Panc1 (cell line): ENCODE data around the gene TMC8.

ENCODE experiments used
- POLR2AphosphoS5 ChIP-seq: IDR thresholded peaks from 2 replicates; pipeline ENCODE4 v1.6.1; 2012; ENCODE audit warnings: mild to moderate bottlenecking, low read depth, low read length, moderate library complexity
- TCF7L2 ChIP-seq: IDR thresholded peaks from 2 replicates; pipeline ENCODE4 v1.6.1; 2011; ENCODE audit warnings: mild to moderate bottlenecking, low read depth, low read length, inconsistent platforms
- TF ChIP-seq, protein P1 (sequence below): fragments of 450-650 bp; IDR thresholded peaks from 2 replicates; pipeline ENCODE4 v1.5.1; 2017; ENCODE audit warnings: mild to moderate bottlenecking
- TF ChIP-seq, protein P2 (sequence below), 2 experiments: IDR thresholded peaks; 2 replicates each; pipeline ENCODE4 v1.6.1; 2011 to 2012; ENCODE audit warnings: low read depth in 2 of 2, control low read depth in 1 of 2, low read length in 1 of 2, mild to moderate bottlenecking in 1 of 2, moderate library complexity in 1 of 2; ENCODE audit not compliant: insufficient read depth in 1 of 2

DNA sequence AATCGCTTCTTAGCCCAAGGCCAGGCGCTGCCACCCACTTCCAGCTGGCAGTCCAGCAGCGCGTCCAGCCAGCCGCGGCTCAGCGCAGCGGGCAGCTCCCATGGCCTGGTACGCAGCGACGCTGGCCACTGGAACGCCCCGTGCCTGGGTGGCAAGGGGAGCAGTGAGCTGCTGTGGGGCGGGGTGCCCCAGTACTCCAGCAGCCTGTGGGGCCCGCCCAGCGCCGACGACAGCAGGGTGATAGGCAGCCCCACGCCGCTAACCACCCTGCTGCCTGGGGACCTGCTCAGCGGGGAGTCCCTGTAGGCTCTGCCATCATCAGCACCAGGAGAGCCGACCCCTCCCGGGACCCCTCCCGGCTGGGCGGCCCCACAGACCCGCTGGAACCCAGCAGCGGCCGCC, 26.0 kb upstream of the TMC8 start:
- TF ChIP-seq, protein P1, sequence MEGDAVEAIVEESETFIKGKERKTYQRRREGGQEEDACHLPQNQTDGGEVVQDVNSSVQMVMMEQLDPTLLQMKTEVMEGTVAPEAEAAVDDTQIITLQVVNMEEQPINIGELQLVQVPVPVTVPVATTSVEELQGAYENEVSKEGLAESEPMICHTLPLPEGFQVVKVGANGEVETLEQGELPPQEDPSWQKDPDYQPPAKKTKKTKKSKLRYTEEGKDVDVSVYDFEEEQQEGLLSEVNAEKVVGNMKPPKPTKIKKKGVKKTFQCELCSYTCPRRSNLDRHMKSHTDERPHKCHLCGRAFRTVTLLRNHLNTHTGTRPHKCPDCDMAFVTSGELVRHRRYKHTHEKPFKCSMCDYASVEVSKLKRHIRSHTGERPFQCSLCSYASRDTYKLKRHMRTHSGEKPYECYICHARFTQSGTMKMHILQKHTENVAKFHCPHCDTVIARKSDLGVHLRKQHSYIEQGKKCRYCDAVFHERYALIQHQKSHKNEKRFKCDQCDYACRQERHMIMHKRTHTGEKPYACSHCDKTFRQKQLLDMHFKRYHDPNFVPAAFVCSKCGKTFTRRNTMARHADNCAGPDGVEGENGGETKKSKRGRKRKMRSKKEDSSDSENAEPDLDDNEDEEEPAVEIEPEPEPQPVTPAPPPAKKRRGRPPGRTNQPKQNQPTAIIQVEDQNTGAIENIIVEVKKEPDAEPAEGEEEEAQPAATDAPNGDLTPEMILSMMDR, result no peak
- no peak for TF ChIP-seq POLR2AphosphoS5
- no peak for TF ChIP-seq TCF7L2
- TF ChIP-seq, protein P2, sequence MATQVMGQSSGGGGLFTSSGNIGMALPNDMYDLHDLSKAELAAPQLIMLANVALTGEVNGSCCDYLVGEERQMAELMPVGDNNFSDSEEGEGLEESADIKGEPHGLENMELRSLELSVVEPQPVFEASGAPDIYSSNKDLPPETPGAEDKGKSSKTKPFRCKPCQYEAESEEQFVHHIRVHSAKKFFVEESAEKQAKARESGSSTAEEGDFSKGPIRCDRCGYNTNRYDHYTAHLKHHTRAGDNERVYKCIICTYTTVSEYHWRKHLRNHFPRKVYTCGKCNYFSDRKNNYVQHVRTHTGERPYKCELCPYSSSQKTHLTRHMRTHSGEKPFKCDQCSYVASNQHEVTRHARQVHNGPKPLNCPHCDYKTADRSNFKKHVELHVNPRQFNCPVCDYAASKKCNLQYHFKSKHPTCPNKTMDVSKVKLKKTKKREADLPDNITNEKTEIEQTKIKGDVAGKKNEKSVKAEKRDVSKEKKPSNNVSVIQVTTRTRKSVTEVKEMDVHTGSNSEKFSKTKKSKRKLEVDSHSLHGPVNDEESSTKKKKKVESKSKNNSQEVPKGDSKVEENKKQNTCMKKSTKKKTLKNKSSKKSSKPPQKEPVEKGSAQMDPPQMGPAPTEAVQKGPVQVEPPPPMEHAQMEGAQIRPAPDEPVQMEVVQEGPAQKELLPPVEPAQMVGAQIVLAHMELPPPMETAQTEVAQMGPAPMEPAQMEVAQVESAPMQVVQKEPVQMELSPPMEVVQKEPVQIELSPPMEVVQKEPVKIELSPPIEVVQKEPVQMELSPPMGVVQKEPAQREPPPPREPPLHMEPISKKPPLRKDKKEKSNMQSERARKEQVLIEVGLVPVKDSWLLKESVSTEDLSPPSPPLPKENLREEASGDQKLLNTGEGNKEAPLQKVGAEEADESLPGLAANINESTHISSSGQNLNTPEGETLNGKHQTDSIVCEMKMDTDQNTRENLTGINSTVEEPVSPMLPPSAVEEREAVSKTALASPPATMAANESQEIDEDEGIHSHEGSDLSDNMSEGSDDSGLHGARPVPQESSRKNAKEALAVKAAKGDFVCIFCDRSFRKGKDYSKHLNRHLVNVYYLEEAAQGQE (IDR thresholded peaks at IDR 0.05; ENCODE audit: insufficient read depth in 1 of 2, low read depth in 2 of 2, low read length in 1 of 2), result no peak
